SK-N-SH treated with all-trans-retinoic acid at 6 μM for 48 hours (cell line): Measurements from ENCODE around the gene NFATC3.

Experiments
- CSDC2 ChIP-seq: fragments of 250-450 bp; sonication (Bioruptor Pico); IDR thresholded peaks from 2 replicates; pipeline ENCODE4 v1.5.0; 2020; ENCODE audit warnings: mild to moderate bottlenecking, moderate library complexity
- GLIS3 ChIP-seq: fragments of 250-450 bp; sonication (Bioruptor Pico); IDR thresholded peaks from 2 replicates; pipeline ENCODE4 v1.5.0; 2020; ENCODE audit warnings: mild to moderate bottlenecking, moderate library complexity
- ISL1 ChIP-seq: fragments of 250-450 bp; sonication (Bioruptor Pico); IDR thresholded peaks from 2 replicates; pipeline ENCODE4 v2.1.2; 2022; ENCODE audit warnings: mild to moderate bottlenecking, moderate library complexity
- PATZ1 ChIP-seq: fragments of 250-450 bp; sonication (Bioruptor Pico); IDR thresholded peaks from 2 replicates; pipeline ENCODE4 v1.8.0; 2020; ENCODE audit warnings: mild to moderate bottlenecking, moderate library complexity, borderline replicate concordance
- POU6F1 ChIP-seq: fragments of 250-450 bp; sonication (Bioruptor Pico); IDR thresholded peaks from 2 replicates; pipeline ENCODE4 v1.8.0; 2021; ENCODE audit warnings: low read depth, mild to moderate bottlenecking, moderate library complexity, borderline replicate concordance
- RARB ChIP-seq: fragments of 250-450 bp; sonication (Bioruptor Pico); IDR thresholded peaks from 2 replicates; pipeline ENCODE4 v1.8.0; 2021; ENCODE audit warnings: mild to moderate bottlenecking, moderate library complexity
- TCF4 ChIP-seq: fragments of 250-450 bp; sonication (Bioruptor Pico); IDR thresholded peaks from 2 replicates; pipeline ENCODE4 v1.8.0; 2021; ENCODE audit warnings: mild to moderate bottlenecking, moderate library complexity, borderline replicate concordance
- ZFP3 ChIP-seq: fragments of 250-450 bp; sonication (Bioruptor Pico); IDR thresholded peaks from 2 replicates; pipeline ENCODE4 v1.5.0; 2020; ENCODE audit warnings: mild to moderate bottlenecking, moderate library complexity
- ZFP30 ChIP-seq: fragments of 450-650 bp; formaldehyde crosslinking; IDR thresholded peaks from 2 replicates; pipeline ENCODE4 v1.5.0; 2022; ENCODE audit warnings: mild to moderate bottlenecking, moderate library complexity
- ZNF565 ChIP-seq: fragments of 450-650 bp; formaldehyde crosslinking; conservative IDR thresholded peaks from 2 replicates; pipeline ENCODE4 v1.5.0; 2020; ENCODE audit warnings: low read depth, mild to moderate bottlenecking, moderate library complexity
- ZNF70 ChIP-seq: fragments of 450-650 bp; formaldehyde crosslinking; IDR thresholded peaks from 2 replicates; pipeline ENCODE4 v1.5.0; 2020; ENCODE audit warnings: mild to moderate bottlenecking, moderate library complexity
- ZNF8 ChIP-seq: fragments of 450-650 bp; formaldehyde crosslinking; IDR thresholded peaks from 2 replicates; pipeline ENCODE4 v1.5.0; 2020; ENCODE audit warnings: mild to moderate bottlenecking, moderate library complexity
- TF ChIP-seq, protein P1 (sequence below): fragments of 250-450 bp; sonication (Bioruptor Pico); IDR thresholded peaks from 2 replicates; pipeline ENCODE4 v1.5.1; 2020; ENCODE audit warnings: low read depth, mild to moderate bottlenecking, moderate library complexity

- TF ChIP-seq ZNF565 (CRISPR knock-in tag) (no peak), ZFP30 (no peak), PATZ1 (CRISPR knock-in tag) (no peak), CSDC2 (CRISPR knock-in tag) (no peak), ZNF8 (no peak), GLIS3 (CRISPR knock-in tag) (no peak), ZFP3 (no peak), RARB (no peak), ZNF70 (CRISPR knock-in tag) (no peak), ISL1 (CRISPR knock-in tag) (no peak), POU6F1 (CRISPR knock-in tag) (no peak), TCF4 (no peak)
- TF ChIP-seq, protein P1, sequence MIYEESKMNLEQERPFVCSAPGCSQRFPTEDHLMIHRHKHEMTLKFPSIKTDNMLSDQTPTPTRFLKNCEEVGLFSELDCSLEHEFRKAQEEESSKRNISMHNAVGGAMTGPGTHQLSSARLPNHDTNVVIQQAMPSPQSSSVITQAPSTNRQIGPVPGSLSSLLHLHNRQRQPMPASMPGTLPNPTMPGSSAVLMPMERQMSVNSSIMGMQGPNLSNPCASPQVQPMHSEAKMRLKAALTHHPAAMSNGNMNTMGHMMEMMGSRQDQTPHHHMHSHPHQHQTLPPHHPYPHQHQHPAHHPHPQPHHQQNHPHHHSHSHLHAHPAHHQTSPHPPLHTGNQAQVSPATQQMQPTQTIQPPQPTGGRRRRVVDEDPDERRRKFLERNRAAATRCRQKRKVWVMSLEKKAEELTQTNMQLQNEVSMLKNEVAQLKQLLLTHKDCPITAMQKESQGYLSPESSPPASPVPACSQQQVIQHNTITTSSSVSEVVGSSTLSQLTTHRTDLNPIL (CRISPR knock-in tag): no peak
These were observed 167.2 kb downstream of the NFATC3 start for GRCh38 chr16:68252383-68252782.
